ENCODE results near the gene SLC29A2. TPM values are rescaled to one million over a fixed set of nuclear protein-coding genes. Genes with fewer than 3 reads are reported as not detected.
A peak's percentile ranks its signal among the peaks of the same experiment; 100 is the strongest.

The SLC29A2 gene
- total and polyA plus RNA-seq, 2 of the 8 experiments (the other 6 are each of a cell fraction or from before 2014, with no cell fraction given) = 29.3 to 31.6 TPM

DNA sequence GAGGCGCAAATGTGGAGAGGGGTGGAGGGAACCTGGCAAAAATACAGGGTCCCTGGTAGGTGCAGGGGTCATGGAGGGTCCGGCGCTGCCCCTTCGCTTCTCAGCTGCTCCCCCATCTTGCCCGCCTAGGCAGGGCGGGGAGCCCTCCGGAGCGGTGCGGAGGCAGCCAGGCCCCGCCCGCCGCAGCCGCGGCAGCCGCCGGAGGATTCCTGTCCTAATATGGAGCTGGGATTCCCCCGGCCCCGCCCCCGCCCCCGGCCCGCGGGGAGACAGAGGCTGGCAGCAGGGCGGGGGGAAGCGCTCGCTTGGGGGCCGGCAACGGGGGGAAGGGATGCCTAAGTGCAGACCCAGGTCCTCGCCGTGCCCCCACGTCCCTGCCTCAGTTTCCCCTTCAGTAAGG lies 48.3 kb upstream of the SLC29A2 start (continued):
- TF ChIP-seq, protein P1, sequence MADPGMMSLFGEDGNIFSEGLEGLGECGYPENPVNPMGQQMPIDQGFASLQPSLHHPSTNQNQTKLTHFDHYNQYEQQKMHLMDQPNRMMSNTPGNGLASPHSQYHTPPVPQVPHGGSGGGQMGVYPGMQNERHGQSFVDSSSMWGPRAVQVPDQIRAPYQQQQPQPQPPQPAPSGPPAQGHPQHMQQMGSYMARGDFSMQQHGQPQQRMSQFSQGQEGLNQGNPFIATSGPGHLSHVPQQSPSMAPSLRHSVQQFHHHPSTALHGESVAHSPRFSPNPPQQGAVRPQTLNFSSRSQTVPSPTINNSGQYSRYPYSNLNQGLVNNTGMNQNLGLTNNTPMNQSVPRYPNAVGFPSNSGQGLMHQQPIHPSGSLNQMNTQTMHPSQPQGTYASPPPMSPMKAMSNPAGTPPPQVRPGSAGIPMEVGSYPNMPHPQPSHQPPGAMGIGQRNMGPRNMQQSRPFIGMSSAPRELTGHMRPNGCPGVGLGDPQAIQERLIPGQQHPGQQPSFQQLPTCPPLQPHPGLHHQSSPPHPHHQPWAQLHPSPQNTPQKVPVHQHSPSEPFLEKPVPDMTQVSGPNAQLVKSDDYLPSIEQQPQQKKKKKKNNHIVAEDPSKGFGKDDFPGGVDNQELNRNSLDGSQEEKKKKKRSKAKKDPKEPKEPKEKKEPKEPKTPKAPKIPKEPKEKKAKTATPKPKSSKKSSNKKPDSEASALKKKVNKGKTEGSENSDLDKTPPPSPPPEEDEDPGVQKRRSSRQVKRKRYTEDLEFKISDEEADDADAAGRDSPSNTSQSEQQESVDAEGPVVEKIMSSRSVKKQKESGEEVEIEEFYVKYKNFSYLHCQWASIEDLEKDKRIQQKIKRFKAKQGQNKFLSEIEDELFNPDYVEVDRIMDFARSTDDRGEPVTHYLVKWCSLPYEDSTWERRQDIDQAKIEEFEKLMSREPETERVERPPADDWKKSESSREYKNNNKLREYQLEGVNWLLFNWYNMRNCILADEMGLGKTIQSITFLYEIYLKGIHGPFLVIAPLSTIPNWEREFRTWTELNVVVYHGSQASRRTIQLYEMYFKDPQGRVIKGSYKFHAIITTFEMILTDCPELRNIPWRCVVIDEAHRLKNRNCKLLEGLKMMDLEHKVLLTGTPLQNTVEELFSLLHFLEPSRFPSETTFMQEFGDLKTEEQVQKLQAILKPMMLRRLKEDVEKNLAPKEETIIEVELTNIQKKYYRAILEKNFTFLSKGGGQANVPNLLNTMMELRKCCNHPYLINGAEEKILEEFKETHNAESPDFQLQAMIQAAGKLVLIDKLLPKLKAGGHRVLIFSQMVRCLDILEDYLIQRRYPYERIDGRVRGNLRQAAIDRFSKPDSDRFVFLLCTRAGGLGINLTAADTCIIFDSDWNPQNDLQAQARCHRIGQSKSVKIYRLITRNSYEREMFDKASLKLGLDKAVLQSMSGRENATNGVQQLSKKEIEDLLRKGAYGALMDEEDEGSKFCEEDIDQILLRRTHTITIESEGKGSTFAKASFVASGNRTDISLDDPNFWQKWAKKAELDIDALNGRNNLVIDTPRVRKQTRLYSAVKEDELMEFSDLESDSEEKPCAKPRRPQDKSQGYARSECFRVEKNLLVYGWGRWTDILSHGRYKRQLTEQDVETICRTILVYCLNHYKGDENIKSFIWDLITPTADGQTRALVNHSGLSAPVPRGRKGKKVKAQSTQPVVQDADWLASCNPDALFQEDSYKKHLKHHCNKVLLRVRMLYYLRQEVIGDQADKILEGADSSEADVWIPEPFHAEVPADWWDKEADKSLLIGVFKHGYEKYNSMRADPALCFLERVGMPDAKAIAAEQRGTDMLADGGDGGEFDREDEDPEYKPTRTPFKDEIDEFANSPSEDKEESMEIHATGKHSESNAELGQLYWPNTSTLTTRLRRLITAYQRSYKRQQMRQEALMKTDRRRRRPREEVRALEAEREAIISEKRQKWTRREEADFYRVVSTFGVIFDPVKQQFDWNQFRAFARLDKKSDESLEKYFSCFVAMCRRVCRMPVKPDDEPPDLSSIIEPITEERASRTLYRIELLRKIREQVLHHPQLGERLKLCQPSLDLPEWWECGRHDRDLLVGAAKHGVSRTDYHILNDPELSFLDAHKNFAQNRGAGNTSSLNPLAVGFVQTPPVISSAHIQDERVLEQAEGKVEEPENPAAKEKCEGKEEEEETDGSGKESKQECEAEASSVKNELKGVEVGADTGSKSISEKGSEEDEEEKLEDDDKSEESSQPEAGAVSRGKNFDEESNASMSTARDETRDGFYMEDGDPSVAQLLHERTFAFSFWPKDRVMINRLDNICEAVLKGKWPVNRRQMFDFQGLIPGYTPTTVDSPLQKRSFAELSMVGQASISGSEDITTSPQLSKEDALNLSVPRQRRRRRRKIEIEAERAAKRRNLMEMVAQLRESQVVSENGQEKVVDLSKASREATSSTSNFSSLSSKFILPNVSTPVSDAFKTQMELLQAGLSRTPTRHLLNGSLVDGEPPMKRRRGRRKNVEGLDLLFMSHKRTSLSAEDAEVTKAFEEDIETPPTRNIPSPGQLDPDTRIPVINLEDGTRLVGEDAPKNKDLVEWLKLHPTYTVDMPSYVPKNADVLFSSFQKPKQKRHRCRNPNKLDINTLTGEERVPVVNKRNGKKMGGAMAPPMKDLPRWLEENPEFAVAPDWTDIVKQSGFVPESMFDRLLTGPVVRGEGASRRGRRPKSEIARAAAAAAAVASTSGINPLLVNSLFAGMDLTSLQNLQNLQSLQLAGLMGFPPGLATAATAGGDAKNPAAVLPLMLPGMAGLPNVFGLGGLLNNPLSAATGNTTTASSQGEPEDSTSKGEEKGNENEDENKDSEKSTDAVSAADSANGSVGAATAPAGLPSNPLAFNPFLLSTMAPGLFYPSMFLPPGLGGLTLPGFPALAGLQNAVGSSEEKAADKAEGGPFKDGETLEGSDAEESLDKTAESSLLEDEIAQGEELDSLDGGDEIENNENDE (IDR thresholded peaks at IDR 0.05; ENCODE audit: insufficient replicate concordance, low read length) = no peak
- TF ChIP-seq, protein P2, sequence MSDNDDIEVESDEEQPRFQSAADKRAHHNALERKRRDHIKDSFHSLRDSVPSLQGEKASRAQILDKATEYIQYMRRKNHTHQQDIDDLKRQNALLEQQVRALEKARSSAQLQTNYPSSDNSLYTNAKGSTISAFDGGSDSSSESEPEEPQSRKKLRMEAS (IDR thresholded peaks at IDR 0.05) = no peak
- no peak for TF ChIP-seq KDM1A (IDR thresholded peaks at IDR 0.05; ENCODE audit: borderline replicate concordance, low read length)
- no peak for TF ChIP-seq MAFK (IDR thresholded peaks at IDR 0.05; ENCODE audit: low read depth, low read length)
- TF ChIP-seq SRF (IDR thresholded peaks at IDR 0.05; ENCODE audit: low read depth, low read length) = peak; percentile 85
- TF ChIP-seq GTF2F1 (IDR thresholded peaks at IDR 0.05; ENCODE audit: borderline replicate concordance, low read depth, low read length) = no peak
- no peak for TF ChIP-seq BCL11A (IDR thresholded peaks at IDR 0.05; ENCODE audit: low read depth in 2 of 2, low read length in 2 of 2)
- TF ChIP-seq POLR2AphosphoS5 (IDR thresholded peaks at IDR 0.05; ENCODE audit: low read depth, low read length) = no peak
